Subcutaneous adipose tissue (tissue), 4 donors: Measurements from ENCODE around the gene CAMKV. TPM values are rescaled to one million over a fixed set of nuclear protein-coding genes. Genes with fewer than 3 reads are reported as not detected.

Experiments
- CTCF ChIP-seq: fragments of 450-650 bp; IDR thresholded peaks from one replicate; pipeline ENCODE4 v1.5.1; 2016; ENCODE audit warnings: low read depth, mild to moderate bottlenecking, control low read depth, antibody characterized with exemption, moderate library complexity
- total RNA-seq, 4 donors: library from RNA; depleted of rRNA; stranded (reverse); fragments of >200 nt; gene quantifications; one replicate each; pipeline ENCODE4 v1.1.0, GENCODE V29; 2016

CAMKV gene
- total RNA-seq, 4 donors from 2014 or later = not detected

GRCh38 chr3:49841806-49842205, 27.9 kb downstream of the CAMKV start:
- no peak for TF ChIP-seq CTCF

- no peak for TF ChIP-seq CTCF
Measured at GRCh38 chr3:49841126-49841696, 28.5 kb downstream of the CAMKV start.

GRCh38 chr3:49840388-49840787, 29.3 kb downstream of the CAMKV start:
- no peak for TF ChIP-seq CTCF

GRCh38 chr3:49839193-49839809, 30.4 kb downstream of the CAMKV start:
- TF ChIP-seq CTCF = no peak

- no peak for TF ChIP-seq CTCF
Measured at GRCh38 chr3:49831341-49831740, 38.4 kb downstream of the CAMKV start.

- TF ChIP-seq CTCF = no peak
Measured at GRCh38 chr3:49826016-49826415, 43.7 kb downstream of the CAMKV start.

GRCh38 chr3:49813497-49814174, 56.1 kb downstream of the CAMKV start, which contains the start of gene UBA7:
TSS of gene UBA7 (minus strand) at chr3:49813953. CDS start at chr3:49813787, 166 bp downstream.
- TF ChIP-seq CTCF = no peak
